Upper lobe of left lung (tissue), 6 donors: ENCODE measurements around the gene GRIK1. TPM values are rescaled to one million over a fixed set of nuclear protein-coding genes. Genes with fewer than 3 reads are reported as not detected.

ENCODE experiments used
- ATAC-seq, 2 donors: fragments of 200-7000 bp; cut with Tn5 transposase; one replicate each; pipeline ENCODE4 v1.9.1; 2022; ENCODE audit warnings: mild to moderate bottlenecking in 2 of 2, moderate library complexity in 2 of 2; ENCODE audit not compliant: low FRiP score in 2 of 2
- DNase-seq, 2 donors: peaks; one replicate each; pipeline ENCODE4 v3.0.0-alpha.2; 2019 to 2020
- H3K27ac ChIP-seq, 4 donors: fragments of 200-600 bp; sonication (generic); one replicate each; pipeline ENCODE4 v1.5.1; 2016 to 2019
- H3K27me3 ChIP-seq, 4 donors: fragments of 200-600 bp; sonication (generic); one replicate each; pipeline ENCODE4 v1.5.1; 2017 to 2019
- H3K36me3 ChIP-seq, 4 donors: fragments of 200-600 bp; sonication (generic); one replicate each; pipeline ENCODE4 v1.5.1; 2016 to 2019
- H3K4me1 ChIP-seq, 4 donors: fragments of 200-600 bp; sonication (generic); one replicate each; pipeline ENCODE4 v1.5.1; 2018 to 2019
- H3K4me3 ChIP-seq, 4 donors: fragments of 200-600 bp; sonication (generic); one replicate each; pipeline ENCODE4 v1.5.1; 2017 to 2019; ENCODE audit warnings: mild to moderate bottlenecking in 2 of 4, moderate library complexity in 1 of 4
- H3K9me3 ChIP-seq, 4 donors: fragments of 200-600 bp; sonication (generic); one replicate each; pipeline ENCODE4 v1.5.1; 2018 to 2019
- CTCF ChIP-seq, 6 experiments: fragments of 450-650 bp in 4 of 6; fragments of 200-600 bp in 2 of 6; sonication (generic) in 2 of 6; IDR thresholded peaks; one replicate each; pipeline ENCODE4 v1.5.1; 2016 to 2019; ENCODE audit warnings: antibody characterized with exemption in 6 of 6
- EP300 ChIP-seq, 4 donors: sonication (generic); formaldehyde crosslinking; IDR thresholded peaks; one replicate each; pipeline ENCODE4 v1.5.1; 2017; ENCODE audit warnings: antibody characterized with exemption in 4 of 4, control low read depth in 2 of 4
- POLR2A ChIP-seq, 4 donors: fragments of 450-650 bp; IDR thresholded peaks; one replicate each; pipeline ENCODE4 v1.5.1; 2016 to 2017; ENCODE audit warnings: antibody characterized with exemption in 4 of 4, mild to moderate bottlenecking in 2 of 4
- POLR2AphosphoS5 ChIP-seq, 2 donors: sonication (generic); formaldehyde crosslinking; IDR thresholded peaks; one replicate each; pipeline ENCODE4 v1.5.1; 2017; ENCODE audit warnings: antibody characterized with exemption in 2 of 2
- WGBS, 2 donors: methylation state at CpG; one replicate each; pipeline ENCODE4 v1.1.5; 2017 to 2018; 5-methylcytosine and 5-hydroxymethylcytosine counted together
- total RNA-seq, 6 donors: library from RNA; depleted of rRNA in 4 of 6; stranded (reverse); fragments of >200 nt in 4 of 6; gene quantifications; one replicate each; pipeline versions ENCODE4 v1.1.0 to v1.2.1, GENCODE V29; 2016 to 2021
- donor health status: DM: no; HTN: no; CAD: no; lungs with moderate emphysema.
- donor health status: DM: no; HTN: yes; CAD: no; lungs with severe emphysema.

GRIK1 gene
- total RNA-seq, 6 donors from 2014 or later, result 0.15 TPM; not detected in 5

- no peaks in the 10 kb centered on the region for H3K4me1 ChIP-seq
- ATAC-seq (no peak), DNase-seq (no peak)
- H3K27me3 ChIP-seq, result no peaks in the 10 kb centered on the region
- H3K4me3 ChIP-seq, result no peak overlapping the region
- peaks cover 0 to 13% (median 0%) of the 10 kb centered on the region in 4 donors for H3K9me3 ChIP-seq
- TF ChIP-seq CTCF (IDR thresholded peaks at IDR 0.05) (no peak), POLR2A (IDR thresholded peaks at IDR 0.05) (no peak), POLR2AphosphoS5 (IDR thresholded peaks at IDR 0.05) (no peak), EP300 (IDR thresholded peaks at IDR 0.05) (no peak)
- 75 to 92% methylated on average over 2 of the region's 2 CpGs for WGBS, 2 donors
- H3K36me3 ChIP-seq, result no peaks in the 10 kb centered on the region
- no peak overlapping the region for H3K27ac ChIP-seq
Observed at GRCh38 chr21:29825936-29826335, 113.9 kb downstream of the GRIK1 start.

- peaks cover 0 to 13% (median 0%) of the 10 kb centered on the region in 4 donors for H3K9me3 ChIP-seq
Observed at GRCh38 chr21:29825345-29825744, 114.5 kb downstream of the GRIK1 start.

GRCh38 chr21:29822064-29822463, 117.7 kb downstream of the GRIK1 start:
- DNase-seq (no peak), ATAC-seq (no peak)
- no peaks in the 10 kb centered on the region for H3K9me3 ChIP-seq
- H3K4me1 ChIP-seq, result no peaks in the 10 kb centered on the region
- no peaks in the 10 kb centered on the region for H3K36me3 ChIP-seq
- H3K27me3 ChIP-seq, result no peaks in the 10 kb centered on the region
- H3K4me3 ChIP-seq, result no peak overlapping the region
- H3K27ac ChIP-seq, result no peak overlapping the region
- TF ChIP-seq POLR2AphosphoS5 (IDR thresholded peaks at IDR 0.05), result no peak

More at GRCh38 chr21:29825345-29825744, 114.5 kb downstream of the GRIK1 start:
- H3K27me3 ChIP-seq, result no peaks in the 10 kb centered on the region
- no peak overlapping the region for H3K27ac ChIP-seq
- H3K36me3 ChIP-seq, result no peaks in the 10 kb centered on the region
- DNase-seq (no peak), ATAC-seq (no peak)
- H3K4me1 ChIP-seq, result no peaks in the 10 kb centered on the region
- TF ChIP-seq EP300 (IDR thresholded peaks at IDR 0.05) (no peak), CTCF (IDR thresholded peaks at IDR 0.05) (no peak), POLR2A (IDR thresholded peaks at IDR 0.05) (no peak), POLR2AphosphoS5 (IDR thresholded peaks at IDR 0.05) (no peak)
- no peak overlapping the region for H3K4me3 ChIP-seq

GRCh38 chr21:29821230-29821629, 118.6 kb downstream of the GRIK1 start:
- no peak for DNase-seq
- ATAC-seq, result no peak
- no peak overlapping the region for H3K27ac ChIP-seq
- no peak for TF ChIP-seq EP300 (IDR thresholded peaks at IDR 0.05)
- TF ChIP-seq CTCF (IDR thresholded peaks at IDR 0.05), result no peak
- TF ChIP-seq POLR2A (IDR thresholded peaks at IDR 0.05), result no peak
- no peak for TF ChIP-seq POLR2AphosphoS5 (IDR thresholded peaks at IDR 0.05)
- WGBS, 2 donors, result 87 to 95% methylated on average over 1 of the region's 1 CpG
- no peaks in the 10 kb centered on the region for H3K4me1 ChIP-seq
- H3K4me3 ChIP-seq, result no peak overlapping the region
- no peaks in the 10 kb centered on the region for H3K27me3 ChIP-seq
- no peaks in the 10 kb centered on the region for H3K36me3 ChIP-seq
- H3K9me3 ChIP-seq, result no peaks in the 10 kb centered on the region

- no peak for ATAC-seq
- H3K36me3 ChIP-seq, result no peaks in the 10 kb centered on the region
- no peaks in the 10 kb centered on the region for H3K27me3 ChIP-seq
- no peak overlapping the region for H3K4me3 ChIP-seq
- TF ChIP-seq CTCF (IDR thresholded peaks at IDR 0.05) (no peak), POLR2AphosphoS5 (IDR thresholded peaks at IDR 0.05) (no peak), POLR2A (IDR thresholded peaks at IDR 0.05) (no peak), EP300 (IDR thresholded peaks at IDR 0.05) (no peak)
- DNase-seq, result no peak
- no peaks in the 10 kb centered on the region for H3K9me3 ChIP-seq
- H3K27ac ChIP-seq, result no peak overlapping the region
- WGBS, 2 donors, result 62 to 64% methylated on average over 5 of the region's 5 CpGs
- H3K4me1 ChIP-seq, result no peaks in the 10 kb centered on the region
Observed at GRCh38 chr21:29819675-29820326, 120.0 kb downstream of the GRIK1 start.
